Bronchial epithelial cell (primary cell): ENCODE data around the gene ADGRV1. TPM values are rescaled to one million over a fixed set of nuclear protein-coding genes. Genes with fewer than 3 reads are reported as not detected.

Source experiments
- DNase-seq: peaks from one replicate; pipeline ENCODE4 v3.0.0-alpha.2; 2010; ENCODE audit warnings: low read depth
- FAIRE-seq: peaks from 2 replicates; lab custom pipeline; 2011; peaks lifted over from hg19 to GRCh38; lab: Jason Lieb, UNC
- H3K27me3 ChIP-seq: 2 replicates; pipeline ENCODE4 v1.5.1; 2011; ENCODE audit warnings: low read length; ENCODE audit not compliant: control insufficient read depth, insufficient read depth
- H3K36me3 ChIP-seq: 2 replicates; pipeline ENCODE4 v1.5.1; 2011; ENCODE audit warnings: low read length; ENCODE audit not compliant: control insufficient read depth, insufficient read depth
- H3K4me3 ChIP-seq: 2 replicates; pipeline ENCODE4 v1.5.1; 2011; ENCODE audit warnings: mild to moderate bottlenecking, low read depth, low read length, control low read depth
- CTCF ChIP-seq: IDR thresholded peaks from 2 replicates; pipeline ENCODE4 v1.5.1; 2011; ENCODE audit warnings: mild to moderate bottlenecking, moderate library complexity, low read length, control low read depth, inconsistent platforms; ENCODE audit not compliant: insufficient read depth, severe bottlenecking
- total RNA-seq: library from RNA; depleted of rRNA; stranded (reverse); fragments of >200 nt; gene quantifications from 2 replicates; pipeline ENCODE4 v1.2.1, GENCODE V29; 2014

ADGRV1 gene
- total RNA-seq, 1 donor from 2014 or later, result 1.6 TPM

GRCh38 chr5:91125916-91126315, 567.3 kb downstream of the ADGRV1 start:
- H3K27me3 ChIP-seq, result no peaks in the 10 kb centered on the region
- FAIRE-seq (no peak), DNase-seq (no peak)
- no peaks in the 10 kb centered on the region for H3K36me3 ChIP-seq
- no peak overlapping the region for H3K4me3 ChIP-seq
- TF ChIP-seq CTCF, result no peak

- DNase-seq, result peak; percentile 37
Measured at GRCh38 chr5:91126448-91126847, 567.9 kb downstream of the ADGRV1 start.

GRCh38 chr5:91126888-91127287, 568.3 kb downstream of the ADGRV1 start:
- no peaks in the 10 kb centered on the region for H3K27me3 ChIP-seq
- no peak overlapping the region for H3K4me3 ChIP-seq
- DNase-seq (no peak), FAIRE-seq (no peak)
- no peaks in the 10 kb centered on the region for H3K36me3 ChIP-seq
- TF ChIP-seq CTCF, result no peak

More at GRCh38 chr5:91126448-91126847, 567.9 kb downstream of the ADGRV1 start:
- no peak overlapping the region for H3K4me3 ChIP-seq
- no peak for TF ChIP-seq CTCF
- no peak for FAIRE-seq
- no peaks in the 10 kb centered on the region for H3K27me3 ChIP-seq
- no peaks in the 10 kb centered on the region for H3K36me3 ChIP-seq

GRCh38 chr5:91127456-91128081, 569.0 kb downstream of the ADGRV1 start:
- no peak for FAIRE-seq
- no peak for TF ChIP-seq CTCF
- Histone ChIP-seq H3K36me3 (no peaks in the 10 kb centered on the region), H3K27me3 (no peaks in the 10 kb centered on the region), H3K4me3 (no peak overlapping the region)
- no peak for DNase-seq

GRCh38 chr5:91128604-91129003, 570.0 kb downstream of the ADGRV1 start:
- FAIRE-seq (no peak), DNase-seq (peak; percentile 43)
- no peak overlapping the region for H3K4me3 ChIP-seq
- H3K36me3 ChIP-seq, result no peaks in the 10 kb centered on the region
- no peak for TF ChIP-seq CTCF
- H3K27me3 ChIP-seq, result no peaks in the 10 kb centered on the region

GRCh38 chr5:91129748-91130147, 571.2 kb downstream of the ADGRV1 start:
- no peaks in the 10 kb centered on the region for H3K36me3 ChIP-seq
- no peak overlapping the region for H3K4me3 ChIP-seq
- FAIRE-seq (no peak), DNase-seq (no peak)
- TF ChIP-seq CTCF, result no peak
- no peaks in the 10 kb centered on the region for H3K27me3 ChIP-seq
